GM18858 (cell line): Measurements from ENCODE around the gene ATP2A3.

Experiments used
- ATAC-seq: cut with Tn5 transposase; IDR thresholded peaks from one replicate; pipeline ENCODE4 v1.9.1; 2021; ENCODE audit not compliant: unreplicated experiment

ATP2A3 gene

GRCh38 chr17:3893003-3893719 is 71.1 kb downstream of the ATP2A3 start, which contains the start of gene CAMKK1:
Gene CAMKK1 (minus strand): TSS chr17:3893053. CDS start chr17:3885687, 7,366 bp downstream.
- ATAC-seq: peak; percentile 69

DNA sequence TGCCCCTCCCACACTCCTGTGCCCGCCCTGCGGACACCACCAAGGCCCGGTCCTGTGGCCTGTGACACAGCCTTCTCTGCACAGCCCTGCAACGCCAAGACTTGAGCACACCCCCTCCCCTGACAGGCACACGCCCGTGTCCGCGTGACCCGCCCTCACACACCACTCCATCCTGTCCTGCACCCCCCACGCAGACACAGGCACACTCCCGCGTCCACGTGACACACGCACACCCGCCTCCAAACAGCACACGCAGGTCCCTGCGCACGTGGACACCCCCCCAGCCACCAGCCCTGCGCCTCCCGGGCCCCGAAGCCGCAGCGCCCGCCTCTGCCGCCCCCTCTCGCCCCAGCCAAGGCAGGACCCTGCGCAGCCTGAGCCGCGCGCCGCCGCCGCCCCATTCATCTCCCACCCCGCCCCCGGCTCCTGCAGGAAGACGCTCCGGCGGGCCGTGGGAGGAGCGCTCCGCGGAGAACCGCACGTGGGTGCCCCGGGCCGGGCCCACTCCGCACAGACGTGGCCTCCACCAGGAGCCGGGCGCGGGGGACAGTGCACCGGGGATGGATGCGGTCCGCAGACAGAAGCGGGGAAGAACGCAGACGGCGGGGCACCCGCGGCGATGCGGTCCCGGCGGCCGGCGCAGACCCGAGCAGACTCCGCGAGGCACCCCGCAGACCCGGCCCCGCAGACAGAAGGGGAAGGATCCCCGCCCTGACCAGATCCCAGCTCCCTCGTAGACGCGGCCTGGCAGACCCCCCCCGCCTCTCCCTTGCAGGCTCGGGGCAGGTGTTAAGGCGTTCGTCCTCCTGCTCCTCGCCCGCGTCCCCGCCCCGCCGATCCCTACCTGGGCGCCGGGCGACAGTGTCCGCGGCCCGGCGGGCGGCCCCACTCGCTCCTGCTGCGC is 71.9 kb downstream of the ATP2A3 start:
- ATAC-seq: peak; percentile 7

DNA sequence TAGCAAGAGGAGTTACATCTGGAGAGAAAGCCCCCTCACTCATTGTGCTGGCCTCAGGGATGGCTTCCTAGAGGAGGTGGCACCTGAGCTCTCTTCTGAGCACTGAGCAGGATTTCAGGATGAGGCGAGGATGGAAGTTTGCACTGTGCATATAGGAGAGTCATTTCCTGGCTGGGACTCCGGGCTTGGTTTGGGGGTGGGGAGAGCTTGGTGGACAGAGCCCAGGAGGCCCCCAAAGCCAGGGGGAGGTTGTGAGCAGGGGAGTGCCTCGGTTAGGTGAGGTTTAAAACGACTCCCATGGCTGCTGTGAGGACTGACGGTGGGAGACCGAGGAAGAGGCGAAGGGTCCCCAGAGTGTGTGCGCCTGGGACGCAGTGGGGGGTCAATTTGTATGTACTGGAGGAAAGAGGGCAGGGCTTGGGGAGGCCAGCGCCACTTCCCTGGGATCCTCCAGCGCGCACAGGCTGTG is 72.6 kb downstream of the ATP2A3 start:
- no peak for ATAC-seq

GRCh38 chr17:3890878-3891219 is 73.4 kb downstream of the ATP2A3 start:
- no peak for ATAC-seq

GRCh38 chr17:3890082-3890877 is 74.0 kb downstream of the ATP2A3 start:
- no peak for ATAC-seq

DNA sequence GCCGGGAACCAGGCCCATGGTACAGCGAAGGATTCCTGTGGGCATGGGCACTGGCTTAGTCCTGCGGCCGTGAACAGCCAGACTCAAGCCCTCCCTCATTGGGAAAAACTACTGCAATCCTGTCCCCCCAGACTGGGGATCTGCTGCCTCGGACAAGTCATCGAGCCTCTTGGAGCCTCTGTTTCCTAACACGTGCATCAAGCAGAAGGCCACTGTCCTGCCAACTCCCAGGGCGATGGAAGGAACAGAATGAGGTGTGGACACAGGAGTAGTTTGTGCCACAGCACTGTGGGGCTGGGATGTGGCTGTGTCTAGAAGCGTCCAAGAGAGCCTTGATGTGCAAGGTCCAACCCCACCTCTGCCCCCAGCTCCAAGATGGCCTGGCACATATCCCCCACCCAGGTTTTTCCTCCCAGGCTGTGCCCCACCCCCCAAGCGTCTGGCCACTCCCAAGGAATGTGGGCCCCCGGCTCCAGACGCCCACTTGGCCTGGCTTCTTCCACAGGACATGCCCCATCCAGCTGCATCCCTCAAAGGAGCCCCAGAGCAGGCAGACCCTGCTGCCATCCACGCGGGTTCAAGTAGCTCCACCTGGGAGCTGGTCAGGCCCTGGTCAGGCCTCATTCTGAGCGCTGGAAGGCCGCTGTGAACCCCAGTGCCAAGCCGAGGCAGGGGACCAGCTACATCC is 74.8 kb downstream of the ATP2A3 start:
- ATAC-seq: no peak

GRCh38 chr17:3888343-3889171 is 75.7 kb downstream of the ATP2A3 start:
- no peak for ATAC-seq

DNA sequence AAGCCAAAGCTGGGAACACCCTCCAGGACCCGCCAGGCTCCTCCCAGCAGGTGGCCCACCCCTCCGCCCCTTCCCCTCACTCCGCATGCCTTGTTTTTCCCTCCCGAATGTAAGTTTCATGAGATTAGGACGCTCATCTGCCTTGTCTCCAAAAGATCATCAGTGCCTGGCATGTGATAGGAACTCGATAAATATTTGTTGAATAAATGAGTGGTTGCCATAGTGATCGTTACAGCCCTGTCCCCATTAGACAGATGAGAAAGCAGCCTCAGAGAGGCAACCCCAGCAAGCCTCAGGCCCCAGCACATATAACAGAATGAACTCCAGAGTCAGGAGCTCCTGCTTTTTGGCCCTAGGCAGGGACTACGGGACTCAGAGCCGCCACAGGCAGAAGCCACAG is 76.4 kb downstream of the ATP2A3 start:
- no peak for ATAC-seq

DNA sequence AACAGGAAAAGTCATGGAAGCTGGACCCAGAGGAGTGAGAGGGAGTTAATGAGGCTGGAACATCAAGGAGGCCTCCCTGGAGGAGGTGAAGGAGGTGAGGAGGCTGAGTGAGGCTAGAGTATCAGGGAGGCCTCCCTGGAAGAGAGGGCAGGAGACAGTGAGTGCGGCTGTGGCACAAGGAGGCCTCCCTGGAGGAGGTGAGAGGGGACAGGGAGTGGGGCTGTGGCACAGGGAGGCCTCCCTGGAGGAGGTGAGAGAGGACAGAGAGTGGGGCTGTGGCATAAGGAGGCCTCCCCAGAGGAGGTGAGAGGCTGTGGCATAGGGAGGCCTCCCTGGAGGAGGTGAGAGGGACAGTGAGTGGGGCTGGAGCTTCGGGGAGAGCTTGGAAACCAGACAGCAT is 76.8 kb downstream of the ATP2A3 start:
- ATAC-seq: no peak

- no peak for ATAC-seq
These were observed 77.5 kb downstream of the ATP2A3 start for GRCh38 chr17:3886776-3887175.

DNA sequence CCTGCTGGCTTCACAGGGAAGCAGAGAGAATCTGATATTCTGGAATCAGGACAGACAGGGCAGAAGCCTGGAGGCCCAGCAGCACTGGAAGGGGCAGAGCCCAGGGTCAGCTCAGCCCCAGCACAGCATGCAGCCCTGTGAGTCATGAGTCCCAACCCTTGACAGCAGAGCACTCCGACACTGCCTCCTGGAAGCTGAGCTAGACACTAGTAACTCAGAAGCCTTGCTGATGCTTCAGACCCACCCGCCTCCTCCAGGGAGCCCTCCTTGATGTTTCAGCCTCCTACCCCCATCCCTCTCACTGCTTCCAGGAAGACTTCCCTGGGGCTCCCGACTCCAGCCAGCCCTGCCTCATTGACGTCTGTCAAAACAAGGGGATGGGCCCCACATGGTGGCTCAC is 78.3 kb downstream of the ATP2A3 start:
- ATAC-seq: no peak

DNA sequence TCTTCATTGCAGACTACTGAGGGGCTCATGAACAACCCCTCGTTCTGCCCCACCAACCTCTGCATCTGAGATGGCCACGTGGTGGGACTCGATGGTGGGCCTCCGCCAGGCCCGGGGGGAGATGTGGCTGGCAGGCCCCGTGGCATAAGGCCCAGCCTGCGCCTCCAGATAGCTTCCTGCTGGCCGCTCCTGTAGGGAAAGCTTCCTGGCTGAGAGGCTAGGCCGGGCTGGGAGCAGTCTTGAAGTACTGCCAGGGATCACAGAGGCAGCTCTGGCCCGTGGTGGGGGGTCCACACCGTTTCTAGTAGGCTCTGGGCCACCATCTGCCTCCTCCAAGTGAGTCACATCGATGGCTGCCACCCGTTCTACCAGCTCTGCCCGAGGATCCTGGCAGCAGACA is 79.0 kb downstream of the ATP2A3 start:
- no peak for ATAC-seq

- no peak for ATAC-seq
These were observed 80.0 kb downstream of the ATP2A3 start for GRCh38 chr17:3884188-3884587.

GRCh38 chr17:3882276-3882675 is 82.0 kb downstream of the ATP2A3 start:
- no peak for ATAC-seq

GRCh38 chr17:3880983-3881382 is 83.3 kb downstream of the ATP2A3 start:
- no peak for ATAC-seq

DNA sequence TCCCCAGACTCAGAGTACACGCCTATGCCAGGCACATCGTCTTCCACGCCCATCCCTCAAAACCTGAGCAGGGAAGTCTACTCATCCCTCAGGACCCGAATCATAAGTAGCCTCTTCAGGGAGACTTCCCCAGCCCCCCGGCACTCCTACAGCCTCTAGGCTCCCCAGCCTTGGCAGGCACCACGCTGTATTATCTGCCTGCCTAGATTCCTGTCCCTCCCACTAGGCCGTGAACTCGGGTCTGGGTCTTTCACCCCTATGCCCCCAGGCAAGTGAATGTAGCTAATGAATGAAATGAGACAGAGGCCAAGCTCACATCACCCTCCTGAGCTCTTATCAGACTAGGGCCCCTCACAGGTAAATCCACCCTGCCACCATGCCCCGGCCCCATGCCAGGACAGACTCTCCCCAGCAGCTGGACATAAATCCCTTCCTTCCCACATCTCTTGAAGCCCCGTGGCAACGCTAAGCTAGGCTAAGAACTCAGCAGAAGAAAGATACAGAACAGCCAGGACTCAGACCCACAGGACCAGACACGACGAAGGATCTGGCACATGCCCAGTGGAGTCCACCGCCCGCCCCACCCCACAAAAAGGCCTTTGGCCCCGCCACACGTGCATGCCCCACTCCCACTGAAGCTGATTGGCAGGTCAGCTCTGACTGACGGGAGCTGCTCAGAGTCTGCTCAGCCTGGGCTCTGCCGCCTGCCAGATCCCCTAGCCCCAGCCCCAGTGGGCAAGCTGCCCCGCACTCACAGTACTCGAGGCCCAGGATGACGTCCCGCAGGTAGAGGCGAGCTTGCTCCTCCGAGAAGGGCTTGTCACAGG is 84.4 kb downstream of the ATP2A3 start:
- ATAC-seq: no peak

- ATAC-seq: no peak
These were observed 85.1 kb downstream of the ATP2A3 start for GRCh38 chr17:3879186-3879585.

DNA sequence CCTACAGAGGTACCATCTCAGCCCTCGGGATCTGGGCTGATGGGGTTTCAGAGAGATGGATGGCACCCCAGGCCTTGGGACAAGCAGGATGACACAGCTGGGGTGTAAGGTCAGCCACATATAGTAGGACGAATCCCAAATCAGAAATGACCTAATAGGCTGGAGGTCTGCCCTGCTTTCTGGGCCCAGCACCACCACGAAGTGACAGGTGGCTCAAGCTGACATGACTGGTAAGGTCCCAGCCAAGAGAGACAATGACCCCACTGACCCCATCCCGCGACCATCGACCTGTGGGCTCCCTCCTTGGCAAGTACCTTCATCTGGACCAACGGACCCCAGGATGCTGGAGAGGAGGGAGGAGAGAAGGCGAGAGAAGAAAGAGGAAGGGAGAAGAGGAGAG is 87.0 kb downstream of the ATP2A3 start:
- ATAC-seq: no peak

GRCh38 chr17:3875317-3875716 is 88.9 kb downstream of the ATP2A3 start:
- ATAC-seq: no peak
